HepG2 (cell line): Measurements from ENCODE around the gene TUBB3. TPM values are rescaled to one million over a fixed set of nuclear protein-coding genes. Genes with fewer than 3 reads are reported as not detected.
A peak's percentile ranks its signal among the peaks of the same experiment; 100 is the strongest.

Experiments
- ATAC-seq: fragments of 200-7000 bp; cut with Tn5 transposase; 3 replicates; pipeline ENCODE4 v1.9.1; 2020; ENCODE audit warnings: mild to moderate bottlenecking, moderate library complexity
- BruUV-seq: library from RNA; stranded (reverse); fragments of 400-500 nt; replicated peaks from 2 replicates; lab custom pipeline; 2021; lab: Mats Ljungman, UMichigan
- CTCF ChIA-PET: fragments of 300-600 bp; formaldehyde crosslinking; extraction: SDS; loops from one replicate; lab custom pipeline; 2021; ENCODE audit warnings: low total read pairs, inconsistent platforms, low intra/inter-chr PET ratio; lab: Yijun Ruan, JAX
- POLR2A ChIA-PET: fragments of 350-600 bp; sonication (Branson Sonifier 250); formaldehyde crosslinking; loops from one replicate; lab custom pipeline; 2020; ENCODE audit warnings: antibody characterized with exemption, inconsistent platforms; lab: Yijun Ruan, JAX
- DNase-seq: peaks from one replicate; pipeline ENCODE4 v3.0.0-alpha.2; 2015; ENCODE audit warnings: low spot score
- FAIRE-seq: peaks from 3 replicates; lab custom pipeline; 2011; peaks lifted over from hg19 to GRCh38; lab: Jason Lieb, UNC
- H2AFZ ChIP-seq: one replicate; pipeline ENCODE4 v1.6.1; 2011; ENCODE audit warnings: low read length, inconsistent platforms
- H3K27ac ChIP-seq: fragments of 300-600 bp; 3 replicates; pipeline ENCODE4 v1.8.0; 2011; ENCODE audit warnings: mixed run types, mild to moderate bottlenecking, mixed read lengths, low read length, inconsistent platforms; ENCODE audit not compliant: insufficient read depth; ENCODE audit errors: extremely low read length
- H3K27me3 ChIP-seq, 2 experiments: fragments of 200-600 bp in 1 of 2; 2 replicates in 1 of 2; 3 replicates in 1 of 2; pipeline versions ENCODE4 v1.6.0 to v1.8.0; 2011; ENCODE audit warnings: low read length in 2 of 2, mild to moderate bottlenecking in 2 of 2, moderate library complexity in 2 of 2, inconsistent platforms in 1 of 2; ENCODE audit not compliant: insufficient read depth in 2 of 2, control insufficient read depth in 1 of 2
- H3K36me3 ChIP-seq, 2 experiments: fragments of 200-600 bp in 1 of 2; replicated peaks in 1 of 2; 2 replicates in 1 of 2; 3 replicates in 1 of 2; pipeline versions ENCODE4 v1.5.1 to v1.8.0; 2011; ENCODE audit warnings: low read length in 2 of 2, inconsistent platforms in 1 of 2; ENCODE audit not compliant: insufficient read depth in 2 of 2, control insufficient read depth in 1 of 2
- H3K4me1 ChIP-seq: 2 replicates; pipeline ENCODE4 v1.5.1; 2012; ENCODE audit warnings: low read length, inconsistent platforms; ENCODE audit not compliant: insufficient read depth
- H3K4me2 ChIP-seq: 2 replicates; pipeline ENCODE4 v1.6.0; 2011; ENCODE audit warnings: low read depth, low read length, inconsistent platforms
- H3K4me3 ChIP-seq, 3 experiments: fragments of 200-600 bp in 1 of 3; sonication (generic), shearing (Covaris generic) in 1 of 3; replicated peaks in 1 of 3; 2 replicates each; pipeline ENCODE4 v1.5.1; 2011 to 2016; ENCODE audit warnings: low read length in 3 of 3, inconsistent platforms in 2 of 3, low read depth in 2 of 3, mild to moderate bottlenecking in 2 of 3, control low read depth in 1 of 3, mixed read lengths in 1 of 3; ENCODE audit not compliant: insufficient read depth in 1 of 3
- H3K79me2 ChIP-seq: one replicate; pipeline ENCODE4 v1.6.1; 2011; ENCODE audit warnings: low read length, inconsistent platforms; ENCODE audit not compliant: insufficient read depth
- H3K9ac ChIP-seq: 2 replicates; pipeline ENCODE4 v1.6.0; 2011; ENCODE audit warnings: mild to moderate bottlenecking, low read depth, low read length, inconsistent platforms; ENCODE audit not compliant: insufficient read depth
- H3K9me3 ChIP-seq: 2 replicates; pipeline ENCODE4 v1.5.1; 2012; ENCODE audit warnings: mild to moderate bottlenecking, low read length
- H4K20me1 ChIP-seq: 2 replicates; pipeline ENCODE4 v1.6.0; 2011; ENCODE audit warnings: inconsistent platforms, mild to moderate bottlenecking, low read length, moderate library complexity; ENCODE audit not compliant: insufficient read depth
- ESRRA ChIP-seq: sonication (generic); formaldehyde crosslinking; IDR thresholded peaks from 2 replicates; pipeline ENCODE4 v1.5.1; 2020; ENCODE audit warnings: mild to moderate bottlenecking, low read depth, missing genetic modification reagents
- HOXA3 ChIP-seq: sonication (generic); formaldehyde crosslinking; IDR thresholded peaks from 2 replicates; pipeline ENCODE4 v1.5.0; 2020; ENCODE audit warnings: missing genetic modification reagents
- SKI ChIP-seq: fragments of 450-650 bp; IDR thresholded peaks from one replicate; pipeline ENCODE4 v1.6.1; 2018; ENCODE audit warnings: mild to moderate bottlenecking; ENCODE audit not compliant: partially characterized antibody
- ZNF20 ChIP-seq: sonication (generic); formaldehyde crosslinking; IDR thresholded peaks from 2 replicates; pipeline ENCODE4 v1.4.0; 2020; ENCODE audit warnings: mild to moderate bottlenecking, moderate library complexity, missing genetic modification reagents
- ZNF205 ChIP-seq: IDR thresholded peaks from 2 replicates; pipeline ENCODE4 v1.6.1; 2018; ENCODE audit warnings: missing biosample characterization, missing genetic modification reagents
- ZNF263 ChIP-seq: sonication (generic); formaldehyde crosslinking; IDR thresholded peaks from 2 replicates; pipeline ENCODE4 v1.4.0; 2020; ENCODE audit warnings: missing genetic modification reagents
- ZNF350 ChIP-seq: sonication (generic); formaldehyde crosslinking; IDR thresholded peaks from 2 replicates; pipeline ENCODE4 v1.4.0; 2020; ENCODE audit warnings: mild to moderate bottlenecking, low read depth, missing genetic modification reagents, borderline replicate concordance
- WGBS: methylation state at CpG from one replicate; pipeline ENCODE4 v1.1.6; 2017; ENCODE audit warnings: low lambda C conversion rate; 5-methylcytosine and 5-hydroxymethylcytosine counted together
- in situ Hi-C: cut with HindIII; loops from 2 replicates; pipeline ENCODE4 v1.10.0; 2017; ENCODE audit warnings: low pct_unique_long_range_greater_than_20kb; ENCODE audit not compliant: extremely low pct_ligation_motif_present
- intact Hi-C: fragments of 100-400 bp; cut with micrococcal nuclease; formaldehyde crosslinking; loops from one replicate; pipeline ENCODE4 v1.10.0; 2022; ENCODE audit not compliant: unreplicated experiment
- polyA plus RNA-seq, 8 experiments: library from polyadenylated mRNA; depleted of rRNA in 3 of 8; stranded (reverse) in 7 of 8; unstranded in 1 of 8; fragments of >200 nt; fragmentation: Illumina TruSeq in 4 of 8; extraction: Trizol in 4 of 8; gene quantifications; 2 replicates each; pipeline versions ENCODE4 v1.2.1 to v1.2.3, GENCODE V29; 2011 to 2016; ENCODE audit warnings: low read depth in 4 of 8, missing spikeins in 1 of 8, mixed read lengths in 1 of 8; ENCODE audit not compliant: insufficient read depth in 1 of 8
- total RNA-seq, 5 experiments: library from RNA; depleted of rRNA; stranded (reverse); fragments of >200 nt; fragmentation: Illumina TruSeq; extraction: Trizol; gene quantifications; 2 replicates each; pipeline ENCODE4 v1.2.3, GENCODE V29; 2016; ENCODE audit warnings: low read depth in 1 of 5
- TF ChIP-seq, protein P1 (sequence below): IDR thresholded peaks from 2 replicates; pipeline ENCODE4 v1.6.1; 2016; ENCODE audit warnings: low read depth, control low read depth
- TF ChIP-seq, protein P2 (sequence below): sonication (generic); formaldehyde crosslinking; IDR thresholded peaks from 2 replicates; pipeline ENCODE4 v1.5.0; 2020; ENCODE audit warnings: mild to moderate bottlenecking, missing genetic modification reagents, borderline replicate concordance
- TF ChIP-seq, protein P3 (sequence below): IDR thresholded peaks from 2 replicates; pipeline ENCODE4 v1.6.1; 2016; ENCODE audit warnings: missing compliant biosample characterization, missing genetic modification reagents, borderline replicate concordance

The TUBB3 gene
- total and polyA plus RNA-seq, 2 of the 13 experiments (the other 11 are each of a cell fraction or from before 2014, with no cell fraction given) = 110 to 185 TPM

DNA sequence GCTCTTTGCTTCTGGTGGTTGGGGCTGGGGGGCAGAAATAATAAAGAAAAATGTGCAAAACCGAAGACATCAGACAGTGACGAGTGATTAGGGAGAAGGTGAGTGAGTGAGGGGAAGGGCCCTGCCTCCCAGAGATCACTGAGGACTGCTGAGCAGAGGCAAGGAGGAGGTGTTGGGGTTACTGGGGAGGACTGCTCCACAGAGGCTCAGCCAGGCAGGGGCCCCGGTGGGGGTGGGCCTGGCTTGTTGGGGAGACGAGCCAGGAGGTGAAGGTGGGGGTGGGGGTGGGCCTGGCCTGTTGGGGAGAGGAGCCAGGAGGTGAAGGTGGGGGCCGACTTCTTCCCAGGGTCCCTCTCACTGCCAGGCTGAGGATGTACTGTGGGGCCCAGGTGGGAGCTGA is 23.4 kb downstream of the TUBB3 start:
- WGBS = 12% methylated on average over 5 of the region's 5 CpGs
- intact Hi-C loops = no loop called here
- no peak overlapping the region for H3K27ac ChIP-seq
- H3K79me2 ChIP-seq = peaks cover 15% of the 10 kb centered on the region
- H3K27me3 ChIP-seq = peaks cover 0 to 32% of the 10 kb centered on the region in 2 experiments; a peak in 4 of 5 replicates
- H3K9ac ChIP-seq = no peak overlapping the region
- ChIA-PET POLR2A (interaction anchor here (2.4 kb wide), 1 partner anchor 73 kb away, joined by 6 read pairs; the partner anchor contains the start of gene TCF25), CTCF (no interaction called here)
- peak overlapping the region in 1 of 3 experiments; percentile 26; a peak in 1 of 6 replicates for H3K4me3 ChIP-seq
- no peak for DNase-seq
- H3K4me1 ChIP-seq = peaks cover 32% of the 10 kb centered on the region
- in situ Hi-C loops = no loop called here
- no peak overlapping the region for H2AFZ ChIP-seq
- no peaks in the 10 kb centered on the region for H3K9me3 ChIP-seq
- no peak for ATAC-seq
- peak; percentile 77 for TF ChIP-seq ZNF263
- TF ChIP-seq ZNF205 (CRISPR knock-in tag) = no peak
- BruUV-seq = no TSS peak
- FAIRE-seq = no peak
- H3K36me3 ChIP-seq = no peaks in the 10 kb centered on the region
- no peaks in the 10 kb centered on the region for H4K20me1 ChIP-seq
- peak overlapping the region; percentile 52 for H3K4me2 ChIP-seq

DNA sequence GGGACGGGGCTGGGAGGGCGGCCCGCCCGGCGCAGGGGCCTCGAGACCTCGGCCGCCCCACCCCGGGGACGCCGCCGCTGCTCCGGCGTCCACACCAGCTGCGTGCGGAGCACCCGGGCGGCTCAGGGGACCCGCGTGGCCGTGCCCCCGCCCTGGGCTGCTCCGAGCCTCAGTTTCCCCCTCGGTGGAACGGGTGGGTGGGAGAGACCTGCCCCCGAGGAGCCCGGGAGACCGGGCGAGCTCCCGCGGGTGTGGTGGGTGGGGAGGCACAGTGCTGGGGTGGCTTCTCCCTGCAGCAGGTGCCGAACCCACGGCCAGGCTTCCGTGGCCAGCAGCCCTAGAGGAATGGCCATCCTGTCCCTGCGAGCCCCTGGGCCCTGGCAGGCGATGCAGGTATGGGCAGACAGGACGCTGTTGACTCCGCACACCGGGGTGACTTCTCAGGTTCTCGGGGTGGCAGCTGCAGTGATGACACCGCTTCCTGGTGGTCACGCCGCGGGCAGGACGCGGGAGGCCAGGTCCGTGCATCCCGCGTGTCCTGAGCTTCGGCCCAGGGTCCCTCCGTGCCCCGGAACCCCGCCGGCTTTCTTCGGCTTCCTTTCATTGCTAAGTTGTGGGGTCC is 26.1 kb downstream of the TUBB3 start:
- Histone ChIP-seq H3K79me2 (peaks cover 15% of the 10 kb centered on the region), H3K27me3 (peaks cover 0 to 15% of the 10 kb centered on the region in 2 experiments; a peak in 3 of 5 replicates), H3K4me3 (peak overlapping the region; percentile 85 to 98 (median 97)), H3K4me1 (peaks cover 32% of the 10 kb centered on the region), H2AFZ (no peak overlapping the region), H3K27ac (peak overlapping the region; percentile 20), H3K4me2 (peak overlapping the region; percentile 80), H3K36me3 (no peaks in the 10 kb centered on the region), H3K9me3 (no peaks in the 10 kb centered on the region), H3K9ac (peak overlapping the region; percentile 86), H4K20me1 (no peaks in the 10 kb centered on the region)
- no peak for DNase-seq
- FAIRE-seq = no peak
- BruUV-seq = no TSS peak
- POLR2A ChIA-PET = interaction anchor here (0.7 to 4.2 kb wide), 4 partner anchors 10 to 27 kb away, joined by 4 to 46 read pairs (median 9); partner anchors contain the start of gene TUBB3
- no peak for ATAC-seq
- intact Hi-C loops = no loop called here
- 23% methylated on average over 21 of the region's 55 CpGs for WGBS
- CTCF ChIA-PET = no interaction called here
- in situ Hi-C loops = no loop called here
- TF ChIP-seq ESRRA (CRISPR knock-in tag) (0 out of 2 replicates have a peak, but pooled peaks have one; percentile 19), ZNF350 (CRISPR knock-in tag) (no peak), ZNF20 (no peak), HOXA3 (peak; percentile 25; the same call in 1 of the 2 replicates), SKI (no peak)
- TF ChIP-seq, protein P1, sequence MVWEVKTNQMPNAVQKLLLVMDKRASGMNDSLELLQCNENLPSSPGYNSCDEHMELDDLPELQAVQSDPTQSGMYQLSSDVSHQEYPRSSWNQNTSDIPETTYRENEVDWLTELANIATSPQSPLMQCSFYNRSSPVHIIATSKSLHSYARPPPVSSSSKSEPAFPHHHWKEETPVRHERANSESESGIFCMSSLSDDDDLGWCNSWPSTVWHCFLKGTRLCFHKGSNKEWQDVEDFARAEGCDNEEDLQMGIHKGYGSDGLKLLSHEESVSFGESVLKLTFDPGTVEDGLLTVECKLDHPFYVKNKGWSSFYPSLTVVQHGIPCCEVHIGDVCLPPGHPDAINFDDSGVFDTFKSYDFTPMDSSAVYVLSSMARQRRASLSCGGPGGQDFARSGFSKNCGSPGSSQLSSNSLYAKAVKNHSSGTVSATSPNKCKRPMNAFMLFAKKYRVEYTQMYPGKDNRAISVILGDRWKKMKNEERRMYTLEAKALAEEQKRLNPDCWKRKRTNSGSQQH (CRISPR knock-in tag) = 0 out of 2 replicates have a peak, but pooled peaks have one; percentile 45
- TF ChIP-seq, protein P2, sequence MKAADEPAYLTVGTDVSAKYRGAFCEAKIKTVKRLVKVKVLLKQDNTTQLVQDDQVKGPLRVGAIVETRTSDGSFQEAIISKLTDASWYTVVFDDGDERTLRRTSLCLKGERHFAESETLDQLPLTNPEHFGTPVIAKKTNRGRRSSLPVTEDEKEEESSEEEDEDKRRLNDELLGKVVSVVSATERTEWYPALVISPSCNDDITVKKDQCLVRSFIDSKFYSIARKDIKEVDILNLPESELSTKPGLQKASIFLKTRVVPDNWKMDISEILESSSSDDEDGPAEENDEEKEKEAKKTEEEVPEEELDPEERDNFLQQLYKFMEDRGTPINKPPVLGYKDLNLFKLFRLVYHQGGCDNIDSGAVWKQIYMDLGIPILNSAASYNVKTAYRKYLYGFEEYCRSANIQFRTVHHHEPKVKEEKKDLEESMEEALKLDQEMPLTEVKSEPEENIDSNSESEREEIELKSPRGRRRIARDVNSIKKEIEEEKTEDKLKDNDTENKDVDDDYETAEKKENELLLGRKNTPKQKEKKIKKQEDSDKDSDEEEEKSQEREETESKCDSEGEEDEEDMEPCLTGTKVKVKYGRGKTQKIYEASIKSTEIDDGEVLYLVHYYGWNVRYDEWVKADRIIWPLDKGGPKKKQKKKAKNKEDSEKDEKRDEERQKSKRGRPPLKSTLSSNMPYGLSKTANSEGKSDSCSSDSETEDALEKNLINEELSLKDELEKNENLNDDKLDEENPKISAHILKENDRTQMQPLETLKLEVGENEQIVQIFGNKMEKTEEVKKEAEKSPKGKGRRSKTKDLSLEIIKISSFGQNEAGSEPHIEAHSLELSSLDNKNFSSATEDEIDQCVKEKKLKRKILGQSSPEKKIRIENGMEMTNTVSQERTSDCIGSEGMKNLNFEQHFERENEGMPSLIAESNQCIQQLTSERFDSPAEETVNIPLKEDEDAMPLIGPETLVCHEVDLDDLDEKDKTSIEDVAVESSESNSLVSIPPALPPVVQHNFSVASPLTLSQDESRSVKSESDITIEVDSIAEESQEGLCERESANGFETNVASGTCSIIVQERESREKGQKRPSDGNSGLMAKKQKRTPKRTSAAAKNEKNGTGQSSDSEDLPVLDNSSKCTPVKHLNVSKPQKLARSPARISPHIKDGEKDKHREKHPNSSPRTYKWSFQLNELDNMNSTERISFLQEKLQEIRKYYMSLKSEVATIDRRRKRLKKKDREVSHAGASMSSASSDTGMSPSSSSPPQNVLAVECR (CRISPR knock-in tag) = peak; percentile 66
- TF ChIP-seq, protein P3, sequence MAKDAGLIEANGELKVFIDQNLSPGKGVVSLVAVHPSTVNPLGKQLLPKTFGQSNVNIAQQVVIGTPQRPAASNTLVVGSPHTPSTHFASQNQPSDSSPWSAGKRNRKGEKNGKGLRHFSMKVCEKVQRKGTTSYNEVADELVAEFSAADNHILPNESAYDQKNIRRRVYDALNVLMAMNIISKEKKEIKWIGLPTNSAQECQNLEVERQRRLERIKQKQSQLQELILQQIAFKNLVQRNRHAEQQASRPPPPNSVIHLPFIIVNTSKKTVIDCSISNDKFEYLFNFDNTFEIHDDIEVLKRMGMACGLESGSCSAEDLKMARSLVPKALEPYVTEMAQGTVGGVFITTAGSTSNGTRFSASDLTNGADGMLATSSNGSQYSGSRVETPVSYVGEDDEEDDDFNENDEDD (CRISPR knock-in tag) = 0 out of 2 replicates have a peak, but pooled peaks have one; percentile 19
